GM23338 (cell line): ENCODE data around the gene DLG2. TPM values are rescaled to one million over a fixed set of nuclear protein-coding genes. Genes with fewer than 3 reads are reported as not detected.
A peak's percentile ranks its signal among the peaks of the same experiment; 100 is the strongest.

Experiments
- ATAC-seq: fragments of 200-7000 bp; cut with Tn5 transposase; 3 replicates; pipeline ENCODE4 v1.9.1; 2020
- DNase-seq: peaks from one replicate; pipeline ENCODE4 v3.0.0-alpha.2; 2015; ENCODE audit warnings: low spot score
- H2AFZ ChIP-seq: fragments of 200-600 bp; sonication (generic); 2 replicates; pipeline ENCODE4 v1.8.0; 2016; ENCODE audit warnings: antibody characterized with exemption, mild to moderate bottlenecking, moderate library complexity
- H3F3A ChIP-seq: fragments of 200-600 bp; sonication (generic); replicated peaks from 2 replicates; pipeline ENCODE4 v1.8.0; 2017; ENCODE audit warnings: antibody characterized with exemption, mixed run types, low read depth
- H3K27ac ChIP-seq: fragments of 200-600 bp; sonication (generic); 2 replicates; pipeline ENCODE4 v1.6.1; 2016; ENCODE audit warnings: low read depth
- H3K27me3 ChIP-seq: fragments of 200-600 bp; sonication (generic); 2 replicates; pipeline ENCODE4 v1.8.0; 2016; ENCODE audit warnings: mild to moderate bottlenecking, mixed run types, moderate library complexity; ENCODE audit not compliant: insufficient read depth
- H3K36me3 ChIP-seq: fragments of 200-600 bp; sonication (generic); 2 replicates; pipeline ENCODE4 v1.8.0; 2016; ENCODE audit warnings: mild to moderate bottlenecking; ENCODE audit not compliant: insufficient read depth
- H3K4me1 ChIP-seq: fragments of 200-600 bp; sonication (generic); 2 replicates; pipeline ENCODE4 v1.8.0; 2016; ENCODE audit warnings: mild to moderate bottlenecking, moderate library complexity; ENCODE audit not compliant: insufficient read depth
- H3K4me2 ChIP-seq: fragments of 200-600 bp; sonication (generic); 2 replicates; pipeline ENCODE4 v1.7.1; 2017; ENCODE audit warnings: mixed run types
- H3K4me3 ChIP-seq: fragments of 200-600 bp; sonication (generic); 2 replicates; pipeline ENCODE4 v1.6.1; 2016; ENCODE audit warnings: mixed run types
- H3K79me2 ChIP-seq: fragments of 200-600 bp; sonication (generic); replicated peaks from 2 replicates; pipeline ENCODE4 v1.8.0; 2017; ENCODE audit warnings: mild to moderate bottlenecking; ENCODE audit not compliant: insufficient read depth
- H3K9me2 ChIP-seq: fragments of 200-600 bp; sonication (generic); 2 replicates; pipeline ENCODE4 v1.8.0; 2017; ENCODE audit not compliant: insufficient read depth
- H4K20me1 ChIP-seq: fragments of 200-600 bp; sonication (generic); replicated peaks from 2 replicates; pipeline ENCODE4 v1.8.0; 2017; ENCODE audit warnings: mild to moderate bottlenecking; ENCODE audit not compliant: insufficient read depth
- H3K27ac Mint-ChIP-seq: 2 replicates; pipeline ENCODE4 v1.8.0; 2020; ENCODE audit warnings: inconsistent platforms, mild to moderate bottlenecking, moderate library complexity, mixed read lengths
- H3K27me3 Mint-ChIP-seq: 3 replicates; pipeline ENCODE4 v1.8.0; 2022; ENCODE audit warnings: low read depth, mild to moderate bottlenecking, moderate library complexity, mixed read lengths, inconsistent platforms; ENCODE audit not compliant: insufficient read depth, poor library complexity
- H3K36me3 Mint-ChIP-seq: 3 replicates; pipeline ENCODE4 v1.8.0; 2021; ENCODE audit warnings: low read depth, mild to moderate bottlenecking, inconsistent platforms, moderate library complexity, mixed read lengths
- H3K4me1 Mint-ChIP-seq: 3 replicates; pipeline ENCODE4 v1.8.0; 2020; ENCODE audit warnings: mild to moderate bottlenecking, inconsistent platforms, mixed read lengths
- H3K4me3 Mint-ChIP-seq: 3 replicates; pipeline ENCODE4 v1.8.0; 2021; ENCODE audit warnings: moderate library complexity, mild to moderate bottlenecking, inconsistent platforms, mixed read lengths
- H3K9me3 Mint-ChIP-seq: 3 replicates; pipeline ENCODE4 v1.8.0; 2020; ENCODE audit warnings: moderate library complexity, mild to moderate bottlenecking, inconsistent platforms, mixed read lengths
- CREB1 ChIP-seq: fragments of 250-450 bp; sonication (Bioruptor Pico); IDR thresholded peaks from 2 replicates; pipeline ENCODE4 v1.5.0; 2020; ENCODE audit warnings: low read depth, mild to moderate bottlenecking, moderate library complexity
- EZH2phosphoT487 ChIP-seq: fragments of 200-600 bp; sonication (generic); IDR thresholded peaks from one replicate; pipeline ENCODE4 v1.8.1; 2018; ENCODE audit warnings: antibody characterized with exemption; ENCODE audit not compliant: unreplicated experiment
- JUNB ChIP-seq: IDR thresholded peaks from one replicate; pipeline ENCODE4 v1.6.1; 2016; ENCODE audit warnings: antibody characterized with exemption; ENCODE audit not compliant: unreplicated experiment
- POLR2AphosphoS5 ChIP-seq: IDR thresholded peaks from 2 replicates; pipeline ENCODE4 v1.6.1; 2016; ENCODE audit warnings: antibody characterized with exemption, low read depth
- ZNF114 ChIP-seq: fragments of 250-450 bp; sonication (Bioruptor Pico); IDR thresholded peaks from 2 replicates; pipeline ENCODE4 v1.5.0; 2020; ENCODE audit warnings: mild to moderate bottlenecking, moderate library complexity
- ZNF331 ChIP-seq: fragments of 250-450 bp; sonication (Bioruptor Pico); IDR thresholded peaks from 2 replicates; pipeline ENCODE4 v1.5.0; 2020; ENCODE audit warnings: low read depth, mild to moderate bottlenecking, moderate library complexity
- polyA plus RNA-seq: library from polyadenylated mRNA; unstranded; fragments of >200 nt; fragmentation: Nextera tagmentation; extraction: Ambion mirVana; gene quantifications from 2 replicates; pipeline ENCODE4 v1.2.1, GENCODE V29; 2016
- total RNA-seq: library from RNA; depleted of rRNA; stranded (reverse); fragments of >200 nt; shearing (Covaris generic); gene quantifications from 2 replicates; pipeline ENCODE4 v1.2.3, GENCODE V29; 2014
- TF ChIP-seq, protein P1 (sequence below): fragments of 250-450 bp; sonication (Bioruptor Pico); IDR thresholded peaks from 2 replicates; pipeline ENCODE4 v1.5.0; 2020; ENCODE audit warnings: mild to moderate bottlenecking, moderate library complexity
- TF ChIP-seq, protein P2 (sequence below): IDR thresholded peaks from one replicate; pipeline ENCODE4 v1.6.1; 2018; ENCODE audit warnings: antibody characterized with exemption; ENCODE audit not compliant: unreplicated experiment
- TF ChIP-seq, protein P3 (sequence below): IDR thresholded peaks from 2 replicates; pipeline ENCODE4 v1.6.1; 2016; ENCODE audit warnings: antibody characterized with exemption

The DLG2 gene
- total and polyA plus RNA-seq, 2 experiments from 2014 or later, result 19.8 to 21.5 TPM

DNA sequence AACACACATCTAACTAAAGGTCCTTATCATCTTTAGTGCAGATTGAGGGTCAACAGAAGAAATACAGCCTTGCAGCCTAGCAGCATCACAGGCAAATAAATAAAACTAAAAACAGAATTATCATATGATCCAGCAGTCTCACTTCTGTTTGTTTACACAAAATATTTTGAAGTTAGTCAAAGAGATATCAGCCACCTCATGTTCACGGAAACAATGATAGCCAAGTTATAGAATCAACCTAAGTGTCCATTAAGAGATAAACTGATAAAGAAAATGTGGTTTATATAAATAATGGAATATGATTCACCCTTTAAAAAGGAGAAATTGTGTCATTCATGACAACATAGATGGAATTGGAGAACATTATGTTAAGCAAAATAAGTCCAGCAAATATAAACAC is 1602.9 kb downstream of the DLG2 start:
- no peaks in the 10 kb centered on the region for H3K79me2 ChIP-seq
- peaks cover 23% of the 10 kb centered on the region for H3K4me1 Mint-ChIP-seq
- no peak overlapping the region for H3K27ac Mint-ChIP-seq
- TF ChIP-seq, protein P1, sequence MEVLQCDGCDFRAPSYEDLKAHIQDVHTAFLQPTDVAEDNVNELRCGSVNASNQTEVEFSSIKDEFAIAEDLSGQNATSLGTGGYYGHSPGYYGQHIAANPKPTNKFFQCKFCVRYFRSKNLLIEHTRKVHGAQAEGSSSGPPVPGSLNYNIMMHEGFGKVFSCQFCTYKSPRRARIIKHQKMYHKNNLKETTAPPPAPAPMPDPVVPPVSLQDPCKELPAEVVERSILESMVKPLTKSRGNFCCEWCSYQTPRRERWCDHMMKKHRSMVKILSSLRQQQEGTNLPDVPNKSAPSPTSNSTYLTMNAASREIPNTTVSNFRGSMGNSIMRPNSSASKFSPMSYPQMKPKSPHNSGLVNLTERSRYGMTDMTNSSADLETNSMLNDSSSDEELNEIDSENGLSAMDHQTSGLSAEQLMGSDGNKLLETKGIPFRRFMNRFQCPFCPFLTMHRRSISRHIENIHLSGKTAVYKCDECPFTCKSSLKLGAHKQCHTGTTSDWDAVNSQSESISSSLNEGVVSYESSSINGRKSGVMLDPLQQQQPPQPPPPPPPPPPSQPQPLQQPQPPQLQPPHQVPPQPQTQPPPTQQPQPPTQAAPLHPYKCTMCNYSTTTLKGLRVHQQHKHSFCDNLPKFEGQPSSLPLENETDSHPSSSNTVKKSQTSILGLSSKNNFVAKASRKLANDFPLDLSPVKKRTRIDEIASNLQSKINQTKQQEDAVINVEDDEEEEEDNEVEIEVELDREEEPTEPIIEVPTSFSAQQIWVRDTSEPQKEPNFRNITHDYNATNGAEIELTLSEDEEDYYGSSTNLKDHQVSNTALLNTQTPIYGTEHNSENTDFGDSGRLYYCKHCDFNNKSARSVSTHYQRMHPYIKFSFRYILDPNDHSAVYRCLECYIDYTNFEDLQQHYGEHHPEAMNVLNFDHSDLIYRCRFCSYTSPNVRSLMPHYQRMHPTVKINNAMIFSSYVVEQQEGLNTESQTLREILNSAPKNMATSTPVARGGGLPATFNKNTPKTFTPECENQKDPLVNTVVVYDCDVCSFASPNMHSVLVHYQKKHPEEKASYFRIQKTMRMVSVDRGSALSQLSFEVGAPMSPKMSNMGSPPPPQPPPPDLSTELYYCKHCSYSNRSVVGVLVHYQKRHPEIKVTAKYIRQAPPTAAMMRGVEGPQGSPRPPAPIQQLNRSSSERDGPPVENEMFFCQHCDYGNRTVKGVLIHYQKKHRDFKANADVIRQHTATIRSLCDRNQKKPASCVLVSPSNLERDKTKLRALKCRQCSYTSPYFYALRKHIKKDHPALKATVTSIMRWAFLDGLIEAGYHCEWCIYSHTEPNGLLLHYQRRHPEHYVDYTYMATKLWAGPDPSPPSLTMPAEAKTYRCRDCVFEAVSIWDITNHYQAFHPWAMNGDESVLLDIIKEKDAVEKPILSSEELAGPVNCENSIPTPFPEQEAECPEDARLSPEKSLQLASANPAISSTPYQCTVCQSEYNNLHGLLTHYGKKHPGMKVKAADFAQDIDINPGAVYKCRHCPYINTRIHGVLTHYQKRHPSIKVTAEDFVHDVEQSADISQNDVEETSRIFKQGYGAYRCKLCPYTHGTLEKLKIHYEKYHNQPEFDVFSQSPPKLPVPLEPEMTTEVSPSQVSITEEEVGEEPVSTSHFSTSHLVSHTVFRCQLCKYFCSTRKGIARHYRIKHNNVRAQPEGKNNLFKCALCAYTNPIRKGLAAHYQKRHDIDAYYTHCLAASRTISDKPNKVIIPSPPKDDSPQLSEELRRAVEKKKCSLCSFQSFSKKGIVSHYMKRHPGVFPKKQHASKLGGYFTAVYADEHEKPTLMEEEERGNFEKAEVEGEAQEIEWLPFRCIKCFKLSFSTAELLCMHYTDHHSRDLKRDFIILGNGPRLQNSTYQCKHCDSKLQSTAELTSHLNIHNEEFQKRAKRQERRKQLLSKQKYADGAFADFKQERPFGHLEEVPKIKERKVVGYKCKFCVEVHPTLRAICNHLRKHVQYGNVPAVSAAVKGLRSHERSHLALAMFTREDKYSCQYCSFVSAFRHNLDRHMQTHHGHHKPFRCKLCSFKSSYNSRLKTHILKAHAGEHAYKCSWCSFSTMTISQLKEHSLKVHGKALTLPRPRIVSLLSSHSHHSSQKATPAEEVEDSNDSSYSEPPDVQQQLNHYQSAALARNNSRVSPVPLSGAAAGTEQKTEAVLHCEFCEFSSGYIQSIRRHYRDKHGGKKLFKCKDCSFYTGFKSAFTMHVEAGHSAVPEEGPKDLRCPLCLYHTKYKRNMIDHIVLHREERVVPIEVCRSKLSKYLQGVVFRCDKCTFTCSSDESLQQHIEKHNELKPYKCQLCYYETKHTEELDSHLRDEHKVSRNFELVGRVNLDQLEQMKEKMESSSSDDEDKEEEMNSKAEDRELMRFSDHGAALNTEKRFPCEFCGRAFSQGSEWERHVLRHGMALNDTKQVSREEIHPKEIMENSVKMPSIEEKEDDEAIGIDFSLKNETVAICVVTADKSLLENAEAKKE (CRISPR knock-in tag), result no peak
- no peaks in the 10 kb centered on the region for H3K9me2 ChIP-seq
- H3K36me3 Mint-ChIP-seq, result no peaks in the 10 kb centered on the region
- H3K9me3 Mint-ChIP-seq, result no peaks in the 10 kb centered on the region
- H3K4me1 ChIP-seq, result peaks cover 12% of the 10 kb centered on the region
- H3K4me3 ChIP-seq, result no peak overlapping the region
- ATAC-seq (no peak), DNase-seq (no peak)
- no peaks in the 10 kb centered on the region for H3K27me3 ChIP-seq
- no peak overlapping the region for H3K4me2 ChIP-seq
- H3K36me3 ChIP-seq, result no peaks in the 10 kb centered on the region
- no peaks in the 10 kb centered on the region for H3K27me3 Mint-ChIP-seq
- no peak overlapping the region for H2AFZ ChIP-seq
- no peaks in the 10 kb centered on the region for H3F3A ChIP-seq
- no peak overlapping the region for H3K27ac ChIP-seq
- H3K4me3 Mint-ChIP-seq, result no peak overlapping the region
- no peaks in the 10 kb centered on the region for H4K20me1 ChIP-seq

DNA sequence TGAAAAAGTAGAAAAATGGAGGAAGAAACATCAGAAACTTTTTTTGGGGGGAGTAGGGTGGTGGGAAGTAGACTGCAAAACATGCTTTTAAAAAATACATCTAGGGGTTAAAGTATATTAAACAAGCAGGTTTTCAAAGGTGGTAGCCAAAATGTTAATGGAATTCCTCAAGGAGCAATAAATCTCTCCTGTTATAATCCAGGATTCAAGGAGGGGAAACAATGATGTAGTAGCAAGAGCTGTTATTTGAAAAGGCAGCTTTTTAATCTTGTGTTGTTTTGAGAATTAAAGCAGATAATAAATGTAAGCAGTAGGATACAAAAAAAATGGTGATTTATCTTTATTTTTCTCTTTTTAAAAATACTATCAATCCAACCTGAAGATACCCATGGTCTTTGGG is 1604.4 kb downstream of the DLG2 start:
- Histone ChIP-seq H3K27me3 (no peaks in the 10 kb centered on the region), H3K27ac (peak overlapping the region; percentile 53), H3K4me1 (peaks cover 12% of the 10 kb centered on the region), H3K4me2 (peak overlapping the region; percentile 25), H3K36me3 (no peaks in the 10 kb centered on the region), H2AFZ (no peak overlapping the region), H3K4me3 (no peak overlapping the region), H3K9me2 (no peaks in the 10 kb centered on the region), H4K20me1 (no peaks in the 10 kb centered on the region), H3F3A (no peaks in the 10 kb centered on the region), H3K79me2 (no peaks in the 10 kb centered on the region)
- Mint-ChIP-seq H3K27ac (peak overlapping the region; percentile 86), H3K27me3 (no peaks in the 10 kb centered on the region), H3K9me3 (no peaks in the 10 kb centered on the region), H3K4me1 (peaks cover 23% of the 10 kb centered on the region), H3K36me3 (no peaks in the 10 kb centered on the region), H3K4me3 (no peak overlapping the region)
- DNase-seq (no peak), ATAC-seq (no peak)
- TF ChIP-seq JUNB (no peak), CREB1 (CRISPR knock-in tag) (no peak), ZNF114 (no peak), ZNF331 (CRISPR knock-in tag) (no peak), POLR2AphosphoS5 (no peak), EZH2phosphoT487 (no peak)
- TF ChIP-seq, protein P2, sequence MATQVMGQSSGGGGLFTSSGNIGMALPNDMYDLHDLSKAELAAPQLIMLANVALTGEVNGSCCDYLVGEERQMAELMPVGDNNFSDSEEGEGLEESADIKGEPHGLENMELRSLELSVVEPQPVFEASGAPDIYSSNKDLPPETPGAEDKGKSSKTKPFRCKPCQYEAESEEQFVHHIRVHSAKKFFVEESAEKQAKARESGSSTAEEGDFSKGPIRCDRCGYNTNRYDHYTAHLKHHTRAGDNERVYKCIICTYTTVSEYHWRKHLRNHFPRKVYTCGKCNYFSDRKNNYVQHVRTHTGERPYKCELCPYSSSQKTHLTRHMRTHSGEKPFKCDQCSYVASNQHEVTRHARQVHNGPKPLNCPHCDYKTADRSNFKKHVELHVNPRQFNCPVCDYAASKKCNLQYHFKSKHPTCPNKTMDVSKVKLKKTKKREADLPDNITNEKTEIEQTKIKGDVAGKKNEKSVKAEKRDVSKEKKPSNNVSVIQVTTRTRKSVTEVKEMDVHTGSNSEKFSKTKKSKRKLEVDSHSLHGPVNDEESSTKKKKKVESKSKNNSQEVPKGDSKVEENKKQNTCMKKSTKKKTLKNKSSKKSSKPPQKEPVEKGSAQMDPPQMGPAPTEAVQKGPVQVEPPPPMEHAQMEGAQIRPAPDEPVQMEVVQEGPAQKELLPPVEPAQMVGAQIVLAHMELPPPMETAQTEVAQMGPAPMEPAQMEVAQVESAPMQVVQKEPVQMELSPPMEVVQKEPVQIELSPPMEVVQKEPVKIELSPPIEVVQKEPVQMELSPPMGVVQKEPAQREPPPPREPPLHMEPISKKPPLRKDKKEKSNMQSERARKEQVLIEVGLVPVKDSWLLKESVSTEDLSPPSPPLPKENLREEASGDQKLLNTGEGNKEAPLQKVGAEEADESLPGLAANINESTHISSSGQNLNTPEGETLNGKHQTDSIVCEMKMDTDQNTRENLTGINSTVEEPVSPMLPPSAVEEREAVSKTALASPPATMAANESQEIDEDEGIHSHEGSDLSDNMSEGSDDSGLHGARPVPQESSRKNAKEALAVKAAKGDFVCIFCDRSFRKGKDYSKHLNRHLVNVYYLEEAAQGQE, result no peak
- TF ChIP-seq, protein P3, sequence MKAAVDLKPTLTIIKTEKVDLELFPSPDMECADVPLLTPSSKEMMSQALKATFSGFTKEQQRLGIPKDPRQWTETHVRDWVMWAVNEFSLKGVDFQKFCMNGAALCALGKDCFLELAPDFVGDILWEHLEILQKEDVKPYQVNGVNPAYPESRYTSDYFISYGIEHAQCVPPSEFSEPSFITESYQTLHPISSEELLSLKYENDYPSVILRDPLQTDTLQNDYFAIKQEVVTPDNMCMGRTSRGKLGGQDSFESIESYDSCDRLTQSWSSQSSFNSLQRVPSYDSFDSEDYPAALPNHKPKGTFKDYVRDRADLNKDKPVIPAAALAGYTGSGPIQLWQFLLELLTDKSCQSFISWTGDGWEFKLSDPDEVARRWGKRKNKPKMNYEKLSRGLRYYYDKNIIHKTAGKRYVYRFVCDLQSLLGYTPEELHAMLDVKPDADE, result no peak
